Ovary (tissue), 9 donors: ENCODE results near the gene FBXO2. TPM values are rescaled to one million over a fixed set of nuclear protein-coding genes. Genes with fewer than 3 reads are reported as not detected.

Source experiments
- DNase-seq, 5 donors: peaks; one replicate each; pipeline ENCODE4 v3.0.0-alpha.2; 2019 to 2020
- H3K27ac ChIP-seq, 2 donors: fragments of 200-600 bp; one replicate each; pipeline versions ENCODE4 v1.5.1 to v1.8.0; 2019 to 2022
- H3K27me3 ChIP-seq: fragments of 200-600 bp; one replicate; pipeline ENCODE4 v1.8.0; 2022
- H3K36me3 ChIP-seq: fragments of 200-600 bp; sonication (generic); one replicate; pipeline ENCODE4 v1.5.1; 2019
- H3K4me1 ChIP-seq: one replicate; pipeline ENCODE4 v1.8.1; 2013; ENCODE audit warnings: mild to moderate bottlenecking, moderate library complexity; ENCODE audit not compliant: insufficient read depth
- H3K4me3 ChIP-seq: fragments of 200-600 bp; sonication (generic); one replicate; pipeline ENCODE4 v1.5.1; 2017
- H3K9me3 ChIP-seq, 2 donors: fragments of 200-600 bp in 1 of 2; sonication (generic) in 1 of 2; one replicate each; pipeline versions ENCODE4 v1.5.1 to v1.8.1; 2013 to 2019; ENCODE audit warnings: mild to moderate bottlenecking in 1 of 2, moderate library complexity in 1 of 2
- EP300 ChIP-seq: sonication (generic); formaldehyde crosslinking; IDR thresholded peaks from one replicate; pipeline ENCODE4 v1.6.1; 2017; ENCODE audit warnings: antibody characterized with exemption
- POLR2A ChIP-seq: fragments of 450-650 bp; IDR thresholded peaks from one replicate; pipeline ENCODE4 v1.6.1; 2017; ENCODE audit warnings: antibody characterized with exemption, mild to moderate bottlenecking, moderate library complexity
- WGBS, 3 donors: extraction: QIAGEN DNeasy Blood & Tissue Kit in 1 of 3; methylation state at CpG; one replicate each; pipeline versions ENCODE4 v1.1.5 to v1.1.7; 2013 to 2017; 5-methylcytosine and 5-hydroxymethylcytosine counted together
- intact Hi-C, 4 donors: fragments of 100-400 bp; cut with DNase I; formaldehyde crosslinking; loops; one replicate each; pipeline versions ENCODE4 v1.11.0 to v1.15.1; 2022 to 2023
- polyA plus RNA-seq, 2 donors: library from polyadenylated mRNA; stranded (reverse); fragments of 200-250 nt in 1 of 2; fragments of 350-450 nt in 1 of 2; fragmentation: Illumina TruSeq in 1 of 2; extraction: RNeasy Lipid Tissue Mini Kit (QIAGEN cat#74804) in 1 of 2; gene quantifications; one replicate each; pipeline ENCODE4 v1.2.3, GENCODE V29; 2013 to 2014
- total RNA-seq, 7 donors: library from RNA; depleted of rRNA in 2 of 7; stranded (reverse); fragments of >200 nt in 2 of 7; fragmentation: NEBNext Ultra II Directional in 3 of 7; extraction: Animal tissue kit (Norgen Biotek cat#: 25700) in 3 of 7; gene quantifications; one replicate each; pipeline versions ENCODE4 v1.1.0 to v1.2.4, GENCODE V29; 2016 to 2023
- TF ChIP-seq, protein P1 (sequence below), 3 donors: fragments of 450-650 bp in 2 of 3; fragments of 200-600 bp in 1 of 3; IDR thresholded peaks; one replicate each; pipeline versions ENCODE4 v1.5.1 to v1.8.0; 2016 to 2022; ENCODE audit warnings: antibody characterized with exemption in 3 of 3, mild to moderate bottlenecking in 1 of 3
- donor health status: DM: no; HTN: no; CAD: no; lungs with moderate emphysema.
- donor health status: DM: no; HTN: no; CAD: no.
- donor health status: Bipolar disorder and iron deficiency.
- donor health status: DM: yes; HTN: yes; CAD: no.
- donor health status: DM: no; HTN: no; CAD: no.
- donor health status: DM: yes; HTN: yes; CAD: no.

The FBXO2 gene
- total and polyA plus RNA-seq, 9 donors = 0.50 to 17.6 (median 2.7) TPM

DNA sequence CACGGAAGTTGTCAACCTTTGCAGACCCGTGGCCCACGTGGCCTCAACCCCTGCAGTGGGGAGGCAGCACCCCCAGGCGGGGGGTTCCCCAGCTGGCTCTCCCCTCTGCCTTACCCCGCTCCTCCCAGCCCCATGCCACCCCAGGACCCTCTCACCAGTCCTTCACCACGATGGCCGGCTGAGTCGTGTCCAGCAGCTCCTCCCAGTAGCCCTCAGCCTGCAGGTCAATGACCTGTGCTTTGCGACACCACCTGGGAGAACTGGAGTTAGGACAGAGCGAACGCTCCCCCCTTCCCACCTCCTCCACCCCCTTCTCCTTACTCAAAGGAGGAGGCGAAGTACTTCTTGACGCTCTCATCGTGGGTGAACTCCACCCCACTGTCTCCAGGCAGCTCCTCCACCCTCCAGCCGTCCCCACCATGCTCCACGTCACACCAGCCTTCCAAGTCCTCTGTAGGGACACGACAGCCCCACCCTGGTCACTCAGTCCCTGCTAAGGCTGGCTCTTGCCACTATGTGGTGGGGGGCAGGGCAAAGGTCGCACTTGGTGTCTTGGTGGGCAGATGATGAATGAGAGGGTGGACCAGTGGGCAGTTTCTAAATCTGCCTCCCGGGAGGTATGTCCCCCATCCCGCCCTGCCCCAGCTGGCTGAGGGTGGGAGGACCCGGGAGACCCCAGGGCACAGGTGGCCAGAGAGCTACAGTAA lies 4.5 kb downstream of the FBXO2 start:
- WGBS, 3 donors = 16 to 24% (median 22%) methylated on average over 21 of the region's 21 CpGs
- no peak for DNase-seq
- Histone ChIP-seq H3K4me1 (no peaks in the 10 kb centered on the region), H3K4me3 (no peak overlapping the region), H3K36me3 (no peaks in the 10 kb centered on the region), H3K9me3 (no peaks in the 10 kb centered on the region), H3K27ac (no peak overlapping the region), H3K27me3 (no peaks in the 10 kb centered on the region)
- intact Hi-C loops = loop anchor here in 3 of 4 donors (5.0 to 10.0 kb wide), 6 partner anchors 65 to 1372 kb away; no protein-coding TSS in a partner anchor
- TF ChIP-seq POLR2A (no peak), EP300 (no peak)
- TF ChIP-seq, protein P1, sequence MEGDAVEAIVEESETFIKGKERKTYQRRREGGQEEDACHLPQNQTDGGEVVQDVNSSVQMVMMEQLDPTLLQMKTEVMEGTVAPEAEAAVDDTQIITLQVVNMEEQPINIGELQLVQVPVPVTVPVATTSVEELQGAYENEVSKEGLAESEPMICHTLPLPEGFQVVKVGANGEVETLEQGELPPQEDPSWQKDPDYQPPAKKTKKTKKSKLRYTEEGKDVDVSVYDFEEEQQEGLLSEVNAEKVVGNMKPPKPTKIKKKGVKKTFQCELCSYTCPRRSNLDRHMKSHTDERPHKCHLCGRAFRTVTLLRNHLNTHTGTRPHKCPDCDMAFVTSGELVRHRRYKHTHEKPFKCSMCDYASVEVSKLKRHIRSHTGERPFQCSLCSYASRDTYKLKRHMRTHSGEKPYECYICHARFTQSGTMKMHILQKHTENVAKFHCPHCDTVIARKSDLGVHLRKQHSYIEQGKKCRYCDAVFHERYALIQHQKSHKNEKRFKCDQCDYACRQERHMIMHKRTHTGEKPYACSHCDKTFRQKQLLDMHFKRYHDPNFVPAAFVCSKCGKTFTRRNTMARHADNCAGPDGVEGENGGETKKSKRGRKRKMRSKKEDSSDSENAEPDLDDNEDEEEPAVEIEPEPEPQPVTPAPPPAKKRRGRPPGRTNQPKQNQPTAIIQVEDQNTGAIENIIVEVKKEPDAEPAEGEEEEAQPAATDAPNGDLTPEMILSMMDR (IDR thresholded peaks at IDR 0.05) = no peak

DNA sequence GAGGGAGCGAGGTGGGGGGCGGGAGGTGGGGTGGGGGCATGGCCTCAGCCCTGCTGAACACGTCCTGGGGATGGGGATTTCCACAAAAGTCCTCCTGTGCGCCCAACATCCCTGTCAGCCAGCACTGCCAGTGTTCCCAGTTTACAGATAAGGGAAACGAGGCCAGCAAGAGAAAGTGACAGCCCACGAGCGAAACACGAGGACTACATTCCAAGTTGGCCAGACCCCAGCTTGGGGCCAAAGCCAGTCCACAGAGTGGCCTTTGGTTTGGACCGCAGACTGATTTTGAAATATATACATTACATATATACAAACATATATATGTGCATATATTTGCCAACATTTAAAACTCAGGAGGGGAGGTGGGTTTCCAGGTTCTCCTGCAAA lies 5.0 kb downstream of the FBXO2 start:
- no peak overlapping the region for H3K27ac ChIP-seq
- H3K4me3 ChIP-seq = no peak overlapping the region
- TF ChIP-seq POLR2A = no peak
- TF ChIP-seq EP300 = no peak
- TF ChIP-seq, protein P1 (IDR thresholded peaks at IDR 0.05) = no peak
- no peaks in the 10 kb centered on the region for H3K9me3 ChIP-seq
- DNase-seq = no peak
- H3K4me1 ChIP-seq = no peaks in the 10 kb centered on the region
- no peaks in the 10 kb centered on the region for H3K27me3 ChIP-seq
- intact Hi-C loops = loop anchor here in 2 of 4 donors (5.0 kb wide), 2 partner anchors 407 to 607 kb away; no protein-coding TSS in a partner anchor
- no peaks in the 10 kb centered on the region for H3K36me3 ChIP-seq
- WGBS, 3 donors = 9 to 15% (median 10%) methylated on average over 9 of the region's 9 CpGs

DNA sequence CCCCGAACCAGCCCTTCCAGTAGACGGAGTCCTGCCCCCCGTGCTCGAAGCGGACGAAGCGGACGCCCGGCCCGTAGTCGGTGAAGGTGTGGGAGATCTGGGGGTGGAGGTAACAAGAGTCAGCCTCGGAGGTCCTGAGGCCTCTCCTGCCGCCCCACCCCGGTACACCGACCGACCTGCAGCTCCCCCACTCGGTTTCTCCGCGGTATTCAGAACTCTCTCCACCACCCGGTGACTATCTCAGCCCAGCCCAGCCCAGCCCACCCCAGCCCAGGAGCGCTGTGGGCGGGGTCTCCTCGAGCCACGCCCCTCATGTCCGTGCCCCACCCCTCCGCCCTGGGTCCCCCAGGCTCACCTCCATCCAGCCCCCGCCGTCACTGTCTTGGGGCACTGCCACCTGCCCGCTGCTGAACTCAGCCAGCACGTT lies 5.5 kb downstream of the FBXO2 start:
- WGBS, 3 donors = 5 to 8% (median 5%) methylated on average over 24 to 30 of the region's 30 CpGs
- no peaks in the 10 kb centered on the region for H3K27me3 ChIP-seq
- H3K4me3 ChIP-seq = no peak overlapping the region

DNA sequence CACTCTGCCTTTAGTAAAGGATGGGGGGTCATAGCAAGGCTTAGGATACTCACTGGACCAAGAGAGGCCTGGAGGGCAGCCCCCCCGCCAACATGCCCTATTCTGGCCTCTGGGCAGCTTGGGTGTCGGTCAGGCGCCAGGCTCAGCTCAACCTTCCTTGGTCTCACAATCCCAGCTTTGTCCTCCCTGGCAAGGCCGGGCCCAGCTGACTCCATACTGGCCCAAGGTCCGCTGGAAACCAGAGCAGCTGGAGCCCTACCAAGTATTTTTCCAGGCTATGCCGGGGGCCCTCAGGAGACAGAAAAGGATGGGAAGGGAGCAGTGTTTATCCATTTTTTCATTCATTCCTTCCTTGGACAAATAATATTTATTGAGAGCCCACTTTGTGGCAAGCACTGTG lies 6.2 kb downstream of the FBXO2 start:
- 18 to 61% (median 49%) methylated on average over 3 to 6 of the region's 6 CpGs for WGBS, 3 donors
- no peaks in the 10 kb centered on the region for H3K36me3 ChIP-seq
- intact Hi-C loops = loop anchor here in 2 of 4 donors (5.0 kb wide), 2 partner anchors 406 to 606 kb away; no protein-coding TSS in a partner anchor
- no peak for DNase-seq
- no peaks in the 10 kb centered on the region for H3K4me1 ChIP-seq
- no peak overlapping the region for H3K27ac ChIP-seq
- no peaks in the 10 kb centered on the region for H3K9me3 ChIP-seq
- TF ChIP-seq, protein P1 (IDR thresholded peaks at IDR 0.05) = no peak
- TF ChIP-seq POLR2A (no peak), EP300 (no peak)
- H3K27me3 ChIP-seq = no peaks in the 10 kb centered on the region
- no peak overlapping the region for H3K4me3 ChIP-seq

More for the DNA sequence above, 5.5 kb downstream of the FBXO2 start:
- no peaks in the 10 kb centered on the region for H3K36me3 ChIP-seq
- DNase-seq = no peak
- intact Hi-C loops = loop anchor here in 2 of 4 donors (5.0 kb wide), 2 partner anchors 406 to 606 kb away; no protein-coding TSS in a partner anchor
- no peaks in the 10 kb centered on the region for H3K9me3 ChIP-seq
- no peaks in the 10 kb centered on the region for H3K4me1 ChIP-seq
- no peak for TF ChIP-seq EP300
- TF ChIP-seq POLR2A = no peak
- TF ChIP-seq, protein P1 (IDR thresholded peaks at IDR 0.05) = no peak
- H3K27ac ChIP-seq = no peak overlapping the region
